CD14-positive monocyte (primary cell): ENCODE results near the gene RP9. TPM values are rescaled to one million over a fixed set of nuclear protein-coding genes. Genes with fewer than 3 reads are reported as not detected.

Experiments used
- DNase-seq, 3 donors: peaks; one replicate each; pipeline ENCODE4 v3.0.0-alpha.2; 2011 to 2022
- H2AFZ ChIP-seq: 2 replicates; pipeline ENCODE4 v1.6.0; 2012; ENCODE audit warnings: mild to moderate bottlenecking, low read depth, low read length, inconsistent platforms; ENCODE audit not compliant: insufficient read depth, poor library complexity, severe bottlenecking
- H3K27ac ChIP-seq, 2 donors: 1 replicate in 1 of 2; 2 replicates in 1 of 2; pipeline ENCODE4 v1.5.1; 2012 to 2013; ENCODE audit warnings: low read length in 2 of 2, control low read depth in 1 of 2, inconsistent platforms in 1 of 2, low read depth in 1 of 2, mild to moderate bottlenecking in 1 of 2
- H3K27me3 ChIP-seq, 2 donors: one replicate each; pipeline versions ENCODE4 v1.6.0 to v1.6.1; 2011 to 2013; ENCODE audit warnings: low read length in 2 of 2; ENCODE audit not compliant: control insufficient read depth in 2 of 2, insufficient read depth in 2 of 2
- H3K36me3 ChIP-seq, 2 donors: replicated peaks in 1 of 2; 1 replicate in 1 of 2; 2 replicates in 1 of 2; pipeline versions ENCODE4 v1.5.1 to v1.6.1; 2012 to 2013; ENCODE audit warnings: low read length in 2 of 2, control low read depth in 1 of 2, inconsistent platforms in 1 of 2, mild to moderate bottlenecking in 1 of 2; ENCODE audit not compliant: insufficient read depth in 2 of 2, control insufficient read depth in 1 of 2
- H3K4me1 ChIP-seq, 2 donors: 1 replicate in 1 of 2; 2 replicates in 1 of 2; pipeline versions ENCODE4 v1.5.1 to v1.6.1; 2012 to 2013; ENCODE audit warnings: low read length in 2 of 2, control low read depth in 1 of 2, inconsistent platforms in 1 of 2, mild to moderate bottlenecking in 1 of 2, moderate library complexity in 1 of 2; ENCODE audit not compliant: insufficient read depth in 2 of 2, control insufficient read depth in 1 of 2
- H3K4me2 ChIP-seq: replicated peaks from 2 replicates; pipeline ENCODE3; 2012; ENCODE audit warnings: low read length, moderate library complexity, mild to moderate bottlenecking; ENCODE audit not compliant: poor library complexity, severe bottlenecking; ENCODE audit errors: extremely low read depth
- H3K4me3 ChIP-seq, 3 experiments: fragments of 200-600 bp in 1 of 3; sonication (generic) in 1 of 3; replicated peaks in 1 of 3; 1 replicate in 2 of 3; 2 replicates in 1 of 3; pipeline ENCODE4 v1.5.1; 2011 to 2013; ENCODE audit warnings: low read length in 3 of 3, mild to moderate bottlenecking in 3 of 3, control low read depth in 2 of 3, low read depth in 2 of 3, inconsistent platforms in 1 of 3, moderate library complexity in 1 of 3
- H3K79me2 ChIP-seq: 2 replicates; pipeline ENCODE4 v1.6.0; 2012; ENCODE audit warnings: mild to moderate bottlenecking, control low read depth, inconsistent platforms, low read length, moderate library complexity; ENCODE audit not compliant: insufficient read depth
- H3K9ac ChIP-seq: 2 replicates; pipeline ENCODE4 v1.6.0; 2017; ENCODE audit warnings: low read length, mild to moderate bottlenecking; ENCODE audit not compliant: insufficient read depth, poor library complexity, severe bottlenecking
- H3K9me3 ChIP-seq, 2 donors: replicated peaks in 1 of 2; 1 replicate in 1 of 2; 2 replicates in 1 of 2; pipeline versions ENCODE4 v1.5.1 to v1.6.1; 2012 to 2013; ENCODE audit warnings: low read length in 2 of 2, control low read depth in 1 of 2; ENCODE audit not compliant: control insufficient read depth in 1 of 2, insufficient read depth in 1 of 2
- H4K20me1 ChIP-seq: 2 replicates; pipeline ENCODE4 v1.6.0; 2012; ENCODE audit warnings: mild to moderate bottlenecking, low read length, control low read depth, moderate library complexity; ENCODE audit not compliant: insufficient read depth
- H3K27ac Mint-ChIP-seq, 7 donors: one replicate each; pipeline ENCODE4 v1.8.0; 2020; ENCODE audit warnings: mild to moderate bottlenecking in 7 of 7, mixed read lengths in 7 of 7, moderate library complexity in 6 of 7, inconsistent platforms in 2 of 7
- H3K27me3 Mint-ChIP-seq, 3 donors: one replicate each; pipeline ENCODE4 v1.8.0; 2021 to 2022; ENCODE audit warnings: low read depth in 3 of 3, mild to moderate bottlenecking in 3 of 3, mixed read lengths in 3 of 3, moderate library complexity in 3 of 3, inconsistent platforms in 1 of 3
- H3K36me3 Mint-ChIP-seq, 2 donors: one replicate each; pipeline ENCODE4 v1.8.0; 2020; ENCODE audit warnings: mixed read lengths in 2 of 2, inconsistent platforms in 1 of 2, mild to moderate bottlenecking in 1 of 2
- H3K4me1 Mint-ChIP-seq: one replicate; pipeline ENCODE4 v1.8.0; 2020; ENCODE audit warnings: mild to moderate bottlenecking, mixed read lengths
- H3K4me3 Mint-ChIP-seq, 2 donors: one replicate each; pipeline ENCODE4 v1.8.0; 2020; ENCODE audit warnings: mild to moderate bottlenecking in 2 of 2, mixed read lengths in 2 of 2, moderate library complexity in 1 of 2
- H3K9me3 Mint-ChIP-seq, 7 donors: one replicate each; pipeline ENCODE4 v1.8.0; 2020 to 2022; ENCODE audit warnings: mixed read lengths in 7 of 7, mild to moderate bottlenecking in 6 of 7, moderate library complexity in 6 of 7, inconsistent platforms in 2 of 7
- CTCF ChIP-seq: fragments of 200-600 bp; IDR thresholded peaks from one replicate; pipeline ENCODE4 v1.8.0; 2022; ENCODE audit warnings: antibody characterized with exemption, mild to moderate bottlenecking
- whole genome bisulfite sequencing: methylation state at CpG from one replicate; pipeline ENCODE4 v1.1.5; 2013; ENCODE audit warnings: missing lambda C conversion rate; ENCODE audit not compliant: insufficient coverage; 5-methylcytosine and 5-hydroxymethylcytosine counted together
- intact Hi-C, 2 donors: fragments of 100-400 bp; cut with micrococcal nuclease; formaldehyde crosslinking; loops; one replicate each; pipeline versions ENCODE4 v1.15.0 to v1.15.1; 2023
- polyA plus RNA-seq, 3 donors: library from polyadenylated mRNA; depleted of rRNA in 1 of 3; unstranded in 2 of 3; stranded (reverse) in 1 of 3; fragments of 300-500 nt in 2 of 3; fragments of >200 nt in 1 of 3; fragmentation: Illumina TruSeq in 2 of 3; gene quantifications; 1 replicate in 2 of 3; 2 replicates in 1 of 3; pipeline ENCODE4 v1.2.3, GENCODE V29; 2012 to 2021

The RP9 gene
- polyA plus RNA-seq, 3 donors, result 6.5 to 12.7 (median 8.7) TPM

DNA sequence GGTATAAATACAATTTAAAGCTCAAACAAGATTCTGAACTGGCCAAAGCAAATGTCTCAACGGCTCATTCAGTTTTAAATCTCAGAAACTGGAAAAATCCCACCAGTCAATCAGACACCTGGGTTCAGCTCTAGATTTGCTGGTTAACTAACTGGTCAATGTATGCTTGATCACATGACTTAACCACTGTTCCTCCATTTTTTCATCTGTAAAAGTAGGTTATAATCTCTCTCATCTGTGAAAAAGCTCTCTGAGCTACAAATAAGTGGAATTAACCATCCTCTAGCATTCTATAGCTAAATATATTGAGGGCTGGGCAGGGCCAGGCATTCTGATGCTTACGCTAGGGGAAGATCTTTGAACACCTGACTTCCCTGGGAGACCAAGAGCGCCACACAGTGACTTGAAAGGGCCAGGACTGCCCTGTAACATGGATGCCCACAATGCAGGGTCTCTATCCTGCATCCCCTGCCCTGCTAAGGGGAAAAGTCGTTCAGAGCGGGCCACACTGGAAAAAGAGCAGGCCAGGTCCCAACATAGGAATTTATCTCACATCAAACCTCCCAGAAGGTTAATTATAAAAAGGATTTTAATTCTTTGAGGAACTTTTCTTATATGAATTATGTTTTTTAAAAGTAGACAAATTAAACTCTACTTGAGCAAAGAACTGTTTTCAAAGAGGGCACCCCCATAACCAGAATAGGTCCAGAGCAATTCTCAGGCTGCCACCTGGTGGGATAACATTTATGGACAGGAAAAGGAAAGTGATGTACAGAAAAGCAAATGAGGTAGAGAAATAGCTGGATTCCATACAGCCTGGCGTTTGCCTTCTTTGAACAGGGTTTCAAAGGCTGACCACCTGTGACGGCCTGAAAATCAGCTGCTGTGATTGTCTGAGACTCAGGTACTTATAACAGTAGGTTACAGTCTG is 1.8 kb downstream of the RP9 start:
- Histone ChIP-seq H3K36me3 (peaks cover 11 to 14% of the 10 kb centered on the region in 2 donors), H3K79me2 (peaks cover 59% of the 10 kb centered on the region), H3K9ac (no peak overlapping the region), H3K4me2 (peak overlapping the region; percentile 91), H3K4me3 (peak overlapping the region in 1 of 3 experiments; percentile 88), H3K9me3 (no peaks in the 10 kb centered on the region), H3K27me3 (peaks cover 7 to 8% of the 10 kb centered on the region in 2 donors), H4K20me1 (peaks cover 54% of the 10 kb centered on the region), H3K27ac (no peak overlapping the region), H3K4me1 (peaks cover 22 to 30% of the 10 kb centered on the region in 2 donors), H2AFZ (no peak overlapping the region)
- 62% methylated on average over 2 of the region's 7 CpGs for WGBS
- H3K4me3 Mint-ChIP-seq, result peak overlapping the region in 1 of 2 donors; percentile 55
- peak in 2 of 3 donors; percentile 11 to 12 for DNase-seq
- H3K27me3 Mint-ChIP-seq, result peaks cover 12 to 17% (median 17%) of the 10 kb centered on the region in 3 donors
- H3K27ac Mint-ChIP-seq, result no peak overlapping the region
- peaks cover 14 to 21% of the 10 kb centered on the region in 2 donors for H3K36me3 Mint-ChIP-seq
- peaks cover 27% of the 10 kb centered on the region for H3K4me1 Mint-ChIP-seq
- TF ChIP-seq CTCF, result peak; percentile 7
- H3K9me3 Mint-ChIP-seq, result no peaks in the 10 kb centered on the region
- intact Hi-C loops, result loop anchor here in 1 of 2 donors (5.0 kb wide), 1 partner anchor 45 kb away; the partner anchor contains the start of gene NT5C3A

DNA sequence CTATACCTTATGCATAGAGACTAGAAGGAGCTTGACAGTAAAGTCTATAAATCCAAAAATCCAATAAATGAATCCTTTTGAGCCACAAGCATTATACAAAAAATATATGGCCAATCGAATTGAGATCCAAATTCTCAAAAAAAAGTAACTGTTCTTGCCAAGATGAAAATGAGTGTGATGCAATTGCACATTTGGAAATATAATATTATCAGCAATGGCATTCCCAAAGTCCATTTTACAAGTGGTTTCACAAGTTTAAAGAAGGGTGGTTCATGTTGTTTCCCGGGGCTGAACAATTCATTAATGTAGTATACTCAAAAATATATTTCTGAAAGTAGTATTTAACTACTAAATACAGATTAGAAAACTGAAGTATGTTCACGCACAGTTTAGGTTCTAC is 7.3 kb downstream of the RP9 start:
- Histone ChIP-seq H3K79me2 (peaks cover 39% of the 10 kb centered on the region), H3K9ac (no peak overlapping the region), H3K36me3 (peaks cover 50 to 67% of the 10 kb centered on the region in 2 donors), H3K4me1 (no peaks in the 10 kb centered on the region), H3K4me3 (no peak overlapping the region), H3K9me3 (no peaks in the 10 kb centered on the region), H4K20me1 (peaks cover 49% of the 10 kb centered on the region), H3K27me3 (no peaks in the 10 kb centered on the region), H3K27ac (no peak overlapping the region), H2AFZ (no peak overlapping the region), H3K4me2 (no peak overlapping the region)
- Mint-ChIP-seq H3K27me3 (no peaks in the 10 kb centered on the region), H3K27ac (no peak overlapping the region), H3K4me1 (peaks cover 2% of the 10 kb centered on the region), H3K4me3 (no peak overlapping the region), H3K36me3 (peaks cover 61 to 70% of the 10 kb centered on the region in 2 donors), H3K9me3 (no peaks in the 10 kb centered on the region)
- WGBS, result no CpG with 5 or more reads among the region's 3 CpGs
- intact Hi-C loops, result no loop called here
- DNase-seq, result no peak
- no peak for TF ChIP-seq CTCF
